Panc1 (cell line): Measurements from ENCODE around the gene ARHGAP12. TPM values are rescaled to one million over a fixed set of nuclear protein-coding genes. Genes with fewer than 3 reads are reported as not detected.

Experiments
- ATAC-seq: fragments of 200-7000 bp; cut with Tn5 transposase; 2 replicates; pipeline ENCODE4 v1.9.1; 2020; ENCODE audit warnings: mild to moderate bottlenecking, moderate library complexity
- BruUV-seq: library from RNA; stranded (reverse); fragments of 400-500 nt; replicated peaks from 2 replicates; lab custom pipeline; 2021; lab: Mats Ljungman, UMichigan
- CTCF ChIA-PET: fragments of 300-600 bp; sonication (Branson Sonifier 250); formaldehyde crosslinking; loops from one replicate; lab custom pipeline; 2022; ENCODE audit warnings: antibody characterized with exemption; lab: Charles Lee
- POLR2A ChIA-PET: fragments of 300-600 bp; sonication (Branson Sonifier 250); formaldehyde crosslinking; loops from one replicate; lab custom pipeline; 2022; ENCODE audit warnings: antibody characterized with exemption; lab: Charles Lee
- DNase-seq: peaks from one replicate; pipeline ENCODE4 v3.0.0-alpha.2; 2010; ENCODE audit warnings: low read depth, low spot score
- H3K27ac ChIP-seq: 2 replicates; pipeline ENCODE4 v1.5.1; 2011; ENCODE audit warnings: mild to moderate bottlenecking, low read length, inconsistent platforms
- H3K27me3 ChIP-seq: fragments of 200-500 bp; sonication (Bioruptor generic); 2 replicates; pipeline ENCODE4 v1.6.0; 2014; ENCODE audit warnings: low read length, inconsistent platforms; ENCODE audit not compliant: control insufficient read depth, insufficient read depth
- H3K36me3 ChIP-seq: fragments of 200-500 bp; sonication (Bioruptor generic); 2 replicates; pipeline ENCODE4 v1.5.1; 2014; ENCODE audit warnings: inconsistent platforms, mild to moderate bottlenecking, low read length, moderate library complexity; ENCODE audit not compliant: control insufficient read depth, insufficient read depth
- H3K4me1 ChIP-seq: 2 replicates; pipeline ENCODE4 v1.5.1; 2011; ENCODE audit warnings: inconsistent platforms, mild to moderate bottlenecking, low read length, moderate library complexity; ENCODE audit not compliant: control insufficient read depth, insufficient read depth
- H3K4me3 ChIP-seq, 2 experiments: 2 replicates each; pipeline ENCODE4 v1.5.1; 2011 to 2012; ENCODE audit warnings: low read depth in 2 of 2, low read length in 2 of 2, mild to moderate bottlenecking in 2 of 2, inconsistent platforms in 1 of 2, moderate library complexity in 1 of 2
- H3K9me3 ChIP-seq: fragments of 200-500 bp; sonication (Bioruptor generic); 2 replicates; pipeline ENCODE4 v1.5.1; 2014; ENCODE audit warnings: low read depth, mild to moderate bottlenecking, inconsistent platforms, low read length, moderate library complexity; ENCODE audit not compliant: control insufficient read depth, insufficient read depth
- CTCF ChIP-seq: fragments of 450-650 bp; IDR thresholded peaks from 2 replicates; pipeline ENCODE4 v1.5.1; 2017; ENCODE audit warnings: mild to moderate bottlenecking
- POLR2AphosphoS5 ChIP-seq: IDR thresholded peaks from 2 replicates; pipeline ENCODE4 v1.6.1; 2012; ENCODE audit warnings: mild to moderate bottlenecking, low read depth, low read length, moderate library complexity
- REST ChIP-seq, 2 experiments: IDR thresholded peaks; 2 replicates each; pipeline ENCODE4 v1.6.1; 2011 to 2012; ENCODE audit warnings: low read depth in 2 of 2, control low read depth in 1 of 2, low read length in 1 of 2, mild to moderate bottlenecking in 1 of 2, moderate library complexity in 1 of 2; ENCODE audit not compliant: insufficient read depth in 1 of 2
- SIN3A ChIP-seq: IDR thresholded peaks from 2 replicates; pipeline ENCODE4 v1.6.1; 2012; ENCODE audit warnings: low read depth, mild to moderate bottlenecking, low read length, moderate library complexity, borderline replicate concordance; ENCODE audit not compliant: insufficient read depth
- TCF7L2 ChIP-seq: IDR thresholded peaks from 2 replicates; pipeline ENCODE4 v1.6.1; 2011; ENCODE audit warnings: mild to moderate bottlenecking, low read depth, low read length, inconsistent platforms
- in situ Hi-C: cut with HindIII; loops from 2 replicates; pipeline ENCODE4 v1.10.0; 2016; ENCODE audit warnings: low sequenced_read_pairs, low pct_unique_long_range_greater_than_20kb
- intact Hi-C: fragments of 100-400 bp; cut with micrococcal nuclease; formaldehyde crosslinking; loops from one replicate; pipeline ENCODE4 v1.10.0; 2022; ENCODE audit not compliant: unreplicated experiment
- total RNA-seq: library from RNA; stranded (reverse); gene quantifications from one replicate; pipeline ENCODE4 v1.2.1, GENCODE V29; 2021; ENCODE audit not compliant: unreplicated experiment

ARHGAP12 gene
- total RNA-seq, 1 experiment from 2014 or later, result 22.9 TPM

- no peak for TF ChIP-seq SIN3A
- TF ChIP-seq REST (IDR thresholded peaks at IDR 0.05; ENCODE audit: insufficient read depth in 1 of 2, low read depth in 2 of 2, low read length in 1 of 2), result no peak
- no peak for TF ChIP-seq CTCF
- TF ChIP-seq TCF7L2, result no peak
- no peak for TF ChIP-seq POLR2AphosphoS5
- peak; percentile 71 for ATAC-seq
- H3K27me3 ChIP-seq, result no peaks in the 10 kb centered on the region
- no TSS peak for BruUV-seq
- CTCF ChIA-PET, result interaction anchor here (0.5 kb wide), 1 partner anchor 92 kb away, joined by 3 read pairs; no protein-coding TSS in a partner anchor
- no peaks in the 10 kb centered on the region for H3K36me3 ChIP-seq
- H3K27ac ChIP-seq, result peak overlapping the region; percentile 92
- H3K4me1 ChIP-seq, result peaks cover 45% of the 10 kb centered on the region
- DNase-seq, result no peak
- in situ Hi-C loops, result no loop called here
- intact Hi-C loops, result loop anchor here (5.0 kb wide), 1 partner anchor 61 kb away; the partner anchor contains the start of gene ARHGAP12
- POLR2A ChIA-PET, result interaction anchor here (0.6 to 0.7 kb wide), 4 partner anchors 13 to 700 kb away, joined by 3 to 6 read pairs (median 3); no protein-coding TSS in a partner anchor
- no peaks in the 10 kb centered on the region for H3K9me3 ChIP-seq
- peak overlapping the region; percentile 10 to 47; a peak in 3 of 4 replicates for H3K4me3 ChIP-seq
Observed at GRCh38 chr10:31866118-31866670, 62.4 kb downstream of the ARHGAP12 start.

GRCh38 chr10:31864834-31865518 is 63.7 kb downstream of the ARHGAP12 start:
- ChIA-PET POLR2A (no interaction called here), CTCF (no interaction called here)
- no peaks in the 10 kb centered on the region for H3K36me3 ChIP-seq
- intact Hi-C loops (loop anchor here (5.0 kb wide), 2 partner anchors 62 to 82 kb away; partner anchors contain the start of gene ARHGAP12), in situ Hi-C loops (no loop called here)
- no TSS peak for BruUV-seq
- H3K4me1 ChIP-seq, result peaks cover 39% of the 10 kb centered on the region
- TF ChIP-seq POLR2AphosphoS5, result no peak
- TF ChIP-seq CTCF, result no peak
- no peak for TF ChIP-seq TCF7L2
- H3K27ac ChIP-seq, result peak overlapping the region; percentile 92
- peak overlapping the region; percentile 19 to 47 for H3K4me3 ChIP-seq
- ATAC-seq, result peak; percentile 36
- no peaks in the 10 kb centered on the region for H3K27me3 ChIP-seq
- H3K9me3 ChIP-seq, result no peaks in the 10 kb centered on the region
- DNase-seq, result no peak
